H9 (cell line): ENCODE results near the gene MAP7D3. TPM values are rescaled to one million over a fixed set of nuclear protein-coding genes. Genes with fewer than 3 reads are reported as not detected.

ENCODE experiments used
- DNase-seq: peaks from one replicate; pipeline ENCODE4 v3.0.0-alpha.2; 2017
- H2AFZ ChIP-seq: one replicate; pipeline ENCODE4 v1.6.1; 2013; ENCODE audit warnings: mild to moderate bottlenecking, low read length, control low read depth, moderate library complexity
- H2AK5ac ChIP-seq: 2 replicates; pipeline ENCODE4 v1.6.1; 2013; ENCODE audit warnings: low read length, control low read depth, mixed read lengths; ENCODE audit not compliant: insufficient read length
- H2BK120ac ChIP-seq: one replicate; pipeline ENCODE4 v1.6.1; 2013; ENCODE audit warnings: low read depth, mild to moderate bottlenecking, low read length, control low read depth, inconsistent platforms; ENCODE audit not compliant: poor library complexity, severe bottlenecking
- H2BK12ac ChIP-seq: 2 replicates; pipeline ENCODE4 v1.6.1; 2013; ENCODE audit warnings: low read length, control low read depth, mixed read lengths, low read depth; ENCODE audit not compliant: insufficient read length
- H2BK15ac ChIP-seq: 2 replicates; pipeline ENCODE4 v1.6.1; 2013; ENCODE audit warnings: low read depth, low read length, control low read depth
- H2BK20ac ChIP-seq: one replicate; pipeline ENCODE4 v1.6.1; 2013; ENCODE audit warnings: low read depth, mild to moderate bottlenecking, low read length, control low read depth, inconsistent platforms; ENCODE audit not compliant: poor library complexity, severe bottlenecking
- H2BK5ac ChIP-seq: 2 replicates; pipeline ENCODE4 v1.6.1; 2013; ENCODE audit warnings: low read length, control low read depth, mixed read lengths; ENCODE audit not compliant: insufficient read length
- H3K14ac ChIP-seq: 2 replicates; pipeline ENCODE4 v1.6.1; 2013; ENCODE audit warnings: low read length, control low read depth; ENCODE audit not compliant: insufficient read depth
- H3K18ac ChIP-seq: 2 replicates; pipeline ENCODE4 v1.6.1; 2013; ENCODE audit warnings: low read depth, mild to moderate bottlenecking, mixed read lengths, low read length, control low read depth; ENCODE audit not compliant: insufficient read length
- H3K23ac ChIP-seq: 2 replicates; pipeline ENCODE4 v1.6.1; 2013; ENCODE audit warnings: low read length, control low read depth, mixed read lengths, low read depth; ENCODE audit not compliant: insufficient read length
- H3K23me2 ChIP-seq: 2 replicates; pipeline ENCODE4 v1.6.1; 2013; ENCODE audit warnings: low read depth, mild to moderate bottlenecking, mixed read lengths, low read length, control low read depth; ENCODE audit not compliant: insufficient read length, poor library complexity, severe bottlenecking
- H3K27ac ChIP-seq: 2 replicates; pipeline ENCODE4 v1.5.1; 2013; ENCODE audit warnings: low read length, control low read depth, mixed read lengths, low read depth; ENCODE audit not compliant: insufficient read length
- H3K27me3 ChIP-seq: 2 replicates; pipeline ENCODE4 v1.6.1; 2013; ENCODE audit warnings: low read length, control low read depth, inconsistent platforms; ENCODE audit not compliant: insufficient read depth
- H3K4ac ChIP-seq: 2 replicates; pipeline ENCODE4 v1.6.1; 2013; ENCODE audit warnings: low read depth, mild to moderate bottlenecking, control low read depth, inconsistent platforms, low read length, moderate library complexity
- H3K4me1 ChIP-seq: 2 replicates; pipeline ENCODE4 v1.6.1; 2013; ENCODE audit warnings: low read length, control low read depth, inconsistent platforms; ENCODE audit not compliant: insufficient read depth
- H3K4me2 ChIP-seq: 2 replicates; pipeline ENCODE4 v1.6.1; 2013; ENCODE audit warnings: low read length, control low read depth, mixed read lengths; ENCODE audit not compliant: insufficient read length, insufficient read depth
- H3K56ac ChIP-seq: 2 replicates; pipeline ENCODE4 v1.6.1; 2013; ENCODE audit warnings: low read depth, mild to moderate bottlenecking, mixed read lengths, low read length, control low read depth; ENCODE audit not compliant: insufficient read length
- H3K79me1 ChIP-seq: 2 replicates; pipeline ENCODE4 v1.6.1; 2013; ENCODE audit warnings: low read depth, mild to moderate bottlenecking, moderate library complexity, low read length, control low read depth, inconsistent platforms; ENCODE audit not compliant: insufficient read depth, poor library complexity, severe bottlenecking
- H3K79me2 ChIP-seq: 2 replicates; pipeline ENCODE4 v1.6.1; 2013; ENCODE audit warnings: low read length, control low read depth, inconsistent platforms; ENCODE audit not compliant: insufficient read depth
- H3K9ac ChIP-seq: 2 replicates; pipeline ENCODE4 v1.6.1; 2013; ENCODE audit warnings: low read length, control low read depth, mixed read lengths; ENCODE audit not compliant: insufficient read length; ENCODE audit errors: extremely low read depth
- H3K9me3 ChIP-seq: one replicate; pipeline ENCODE4 v1.6.1; 2013; ENCODE audit warnings: low read depth, low read length, inconsistent platforms; ENCODE audit not compliant: control insufficient read depth
- H3T11ph ChIP-seq: one replicate; pipeline ENCODE4 v1.6.1; 2013; ENCODE audit warnings: mild to moderate bottlenecking, low read length, control low read depth, inconsistent platforms
- H4K20me1 ChIP-seq: one replicate; pipeline ENCODE4 v1.6.1; 2013; ENCODE audit not compliant: control insufficient read depth, insufficient read length, insufficient read depth
- H4K5ac ChIP-seq: 2 replicates; pipeline ENCODE4 v1.6.1; 2013; ENCODE audit warnings: low read depth, mild to moderate bottlenecking, mixed read lengths, low read length, control low read depth; ENCODE audit not compliant: insufficient read length
- H4K8ac ChIP-seq: replicated peaks from 2 replicates; pipeline ENCODE4 v1.6.1; 2013; ENCODE audit warnings: low read length, control low read depth, mixed read lengths, low read depth; ENCODE audit not compliant: insufficient read length
- H4K91ac ChIP-seq: 2 replicates; pipeline ENCODE4 v1.6.1; 2013; ENCODE audit warnings: low read depth, mild to moderate bottlenecking, moderate library complexity, mixed read lengths, low read length, control low read depth; ENCODE audit not compliant: insufficient read length
- H3K27ac Mint-ChIP-seq, 3 experiments: 2 replicates in 2 of 3; 3 replicates in 1 of 3; pipeline ENCODE4 v1.8.0; 2020 to 2021; ENCODE audit warnings: mixed read lengths in 3 of 3, mild to moderate bottlenecking in 1 of 3, moderate library complexity in 1 of 3
- H3K27me3 Mint-ChIP-seq: 2 replicates; pipeline ENCODE4 v1.8.0; 2021; ENCODE audit warnings: low read depth, mild to moderate bottlenecking, moderate library complexity, mixed read lengths
- H3K36me3 Mint-ChIP-seq, 3 experiments: 2 replicates in 2 of 3; 3 replicates in 1 of 3; pipeline ENCODE4 v1.8.0; 2020 to 2021; ENCODE audit warnings: low read depth in 3 of 3, mixed read lengths in 3 of 3; ENCODE audit not compliant: insufficient read depth in 1 of 3
- H3K4me1 Mint-ChIP-seq, 2 experiments: 2 replicates each; pipeline ENCODE4 v1.8.0; 2020; ENCODE audit warnings: mixed read lengths in 2 of 2
- H3K4me3 Mint-ChIP-seq, 2 experiments: 2 replicates in 1 of 2; 3 replicates in 1 of 2; pipeline ENCODE4 v1.8.0; 2020 to 2021; ENCODE audit warnings: mild to moderate bottlenecking in 2 of 2, mixed read lengths in 2 of 2, moderate library complexity in 1 of 2
- H3K9me3 Mint-ChIP-seq, 2 experiments: 2 replicates in 1 of 2; 3 replicates in 1 of 2; pipeline ENCODE4 v1.8.0; 2020; ENCODE audit warnings: mild to moderate bottlenecking in 2 of 2, mixed read lengths in 2 of 2, moderate library complexity in 1 of 2
- CTCF ChIP-seq: fragments of 200-600 bp; sonication (generic); conservative IDR thresholded peaks from 3 replicates; pipeline ENCODE4 v1.8.0; 2021; ENCODE audit warnings: antibody characterized with exemption, mild to moderate bottlenecking
- WGBS: extraction: QIAGEN DNeasy Blood & Tissue Kit; methylation state at CpG from one replicate; pipeline ENCODE4 v1.1.7; 2013; ENCODE audit warnings: missing lambda C conversion rate, low lambda C conversion rate, mixed read lengths; ENCODE audit not compliant: insufficient read length; ENCODE audit errors: extremely low coverage; 5-methylcytosine and 5-hydroxymethylcytosine counted together
- total RNA-seq: library from RNA; stranded (reverse); gene quantifications from 2 replicates; pipeline ENCODE4 v1.2.1, GENCODE V29; 2021

MAP7D3 gene
- total RNA-seq, 1 experiment from 2014 or later, result 15.2 TPM

GRCh38 chrX:136190038-136190713 lies 61.0 kb downstream of the MAP7D3 start:
- Mint-ChIP-seq H3K4me3 (no peak overlapping the region), H3K27me3 (no peaks in the 10 kb centered on the region), H3K9me3 (peaks cover 68 to 70% of the 10 kb centered on the region in 2 experiments), H3K4me1 (no peaks in the 10 kb centered on the region), H3K27ac (no peak overlapping the region), H3K36me3 (peaks cover 0 to 7% (median 4%) of the 10 kb centered on the region in 3 experiments; a peak in 4 of 7 replicates)
- H3K14ac ChIP-seq, result no peak overlapping the region
- no peak overlapping the region for H3K4me2 ChIP-seq
- H3K23me2 ChIP-seq, result no peaks in the 10 kb centered on the region
- H3K18ac ChIP-seq, result no peak overlapping the region
- H3K9me3 ChIP-seq, result peaks cover 56% of the 10 kb centered on the region
- no peak overlapping the region for H4K8ac ChIP-seq
- no peaks in the 10 kb centered on the region for H3K4me1 ChIP-seq
- H2BK20ac ChIP-seq, result no peak overlapping the region
- no peak overlapping the region for H3T11ph ChIP-seq
- no peaks in the 10 kb centered on the region for H3K27me3 ChIP-seq
- TF ChIP-seq CTCF, result no peak
- H3K79me1 ChIP-seq, result no peaks in the 10 kb centered on the region
- no peak overlapping the region for H2BK15ac ChIP-seq
- no peak overlapping the region for H3K56ac ChIP-seq
- H4K91ac ChIP-seq, result no peak overlapping the region
- no peak overlapping the region for H3K4ac ChIP-seq
- H3K23ac ChIP-seq, result no peak overlapping the region
- H3K9ac ChIP-seq, result no peak overlapping the region
- WGBS, result no CpG with 5 or more reads among the region's 10 CpGs
- no peak overlapping the region for H4K5ac ChIP-seq
- no peak overlapping the region for H2BK5ac ChIP-seq
- no peak overlapping the region for H2BK120ac ChIP-seq
- no peak overlapping the region for H2AFZ ChIP-seq
- no peaks in the 10 kb centered on the region for H3K79me2 ChIP-seq
- DNase-seq, result no peak
- no peak overlapping the region for H2AK5ac ChIP-seq
- H3K27ac ChIP-seq, result no peak overlapping the region
- H4K20me1 ChIP-seq, result no peaks in the 10 kb centered on the region
- no peak overlapping the region for H2BK12ac ChIP-seq
